PC-3 (cell line): ENCODE results near the gene DLG2. TPM values are rescaled to one million over a fixed set of nuclear protein-coding genes. Genes with fewer than 3 reads are reported as not detected.

Experiments
- ATAC-seq: fragments of 200-7000 bp; cut with Tn5 transposase; 2 replicates; pipeline ENCODE4 v1.9.1; 2020; ENCODE audit warnings: mild to moderate bottlenecking, moderate library complexity
- BruUV-seq: library from RNA; stranded (reverse); fragments of 400-500 nt; replicated peaks from 2 replicates; lab custom pipeline; 2021; lab: Mats Ljungman, UMichigan
- CTCF ChIA-PET: fragments of 300-600 bp; sonication (Branson Sonifier 250); formaldehyde crosslinking; loops from one replicate; lab custom pipeline; 2022; ENCODE audit warnings: antibody characterized with exemption; lab: Charles Lee
- POLR2A ChIA-PET: fragments of 300-600 bp; sonication (Branson Sonifier 250); formaldehyde crosslinking; loops from one replicate; lab custom pipeline; 2022; ENCODE audit warnings: antibody characterized with exemption; ENCODE audit not compliant: unreplicated experiment; lab: Charles Lee
- DNase-seq: peaks from one replicate; pipeline ENCODE4 v3.0.0-alpha.2; 2015
- H2AFZ ChIP-seq: fragments of 300-600 bp; sonication (generic); 2 replicates; pipeline ENCODE4 v1.6.0; 2016; ENCODE audit warnings: antibody characterized with exemption, low read length
- H3F3A ChIP-seq: fragments of 300-600 bp; sonication (generic); one replicate; pipeline ENCODE4 v1.6.0; 2017; ENCODE audit warnings: antibody characterized with exemption, low read length, control low read depth, mild to moderate bottlenecking; ENCODE audit not compliant: unreplicated experiment
- H3K27ac ChIP-seq: fragments of 300-600 bp; sonication (generic); 2 replicates; pipeline ENCODE4 v1.5.1; 2016; ENCODE audit warnings: mild to moderate bottlenecking, low read length
- H3K27me3 ChIP-seq: fragments of 300-600 bp; sonication (generic); 2 replicates; pipeline ENCODE4 v1.6.1; 2016; ENCODE audit warnings: low read length, mixed read lengths
- H3K36me3 ChIP-seq: fragments of 300-600 bp; sonication (generic); 2 replicates; pipeline ENCODE4 v1.6.1; 2016; ENCODE audit warnings: low read depth, mixed run types, low read length, mixed read lengths
- H3K4me1 ChIP-seq: fragments of 300-600 bp; sonication (generic); 2 replicates; pipeline ENCODE4 v1.5.1; 2016; ENCODE audit warnings: low read length; ENCODE audit not compliant: insufficient read depth
- H3K4me2 ChIP-seq: fragments of 300-600 bp; sonication (generic); 2 replicates; pipeline ENCODE4 v1.6.0; 2016; ENCODE audit warnings: low read length
- H3K4me3 ChIP-seq: fragments of 300-600 bp; sonication (generic); 2 replicates; pipeline ENCODE4 v1.5.1; 2016; ENCODE audit warnings: mild to moderate bottlenecking, low read length, mixed read lengths
- H3K79me2 ChIP-seq: fragments of 300-600 bp; sonication (generic); 2 replicates; pipeline ENCODE4 v1.6.1; 2017; ENCODE audit warnings: low read length, mixed read lengths
- H3K9ac ChIP-seq: fragments of 300-600 bp; sonication (generic); 2 replicates; pipeline ENCODE4 v1.6.0; 2016; ENCODE audit warnings: mild to moderate bottlenecking, low read length
- H3K9me2 ChIP-seq: fragments of 300-600 bp; sonication (generic); replicated peaks from 2 replicates; pipeline ENCODE4 v1.6.1; 2016; ENCODE audit warnings: mixed run types, low read length, mixed read lengths
- H3K9me3 ChIP-seq: fragments of 300-600 bp; sonication (generic); 2 replicates; pipeline ENCODE4 v1.6.1; 2016; ENCODE audit warnings: low read length, mixed read lengths
- H4K20me1 ChIP-seq: fragments of 300-600 bp; sonication (generic); 2 replicates; pipeline ENCODE4 v1.6.1; 2016; ENCODE audit warnings: low read length, mixed read lengths
- EZH2 ChIP-seq: fragments of 300-600 bp; sonication (generic); IDR thresholded peaks from one replicate; pipeline ENCODE4 v1.6.1; 2017; ENCODE audit warnings: antibody characterized with exemption, mild to moderate bottlenecking, low read length; ENCODE audit not compliant: unreplicated experiment
- EZH2phosphoT487 ChIP-seq: fragments of 300-600 bp; sonication (generic); IDR thresholded peaks from 2 replicates; pipeline ENCODE4 v1.6.1; 2018; ENCODE audit warnings: mild to moderate bottlenecking, antibody characterized with exemption, low read length, borderline replicate concordance
- intact Hi-C: fragments of 100-400 bp; cut with micrococcal nuclease; formaldehyde crosslinking; loops from 2 replicates; pipeline ENCODE4 v1.9.0; 2023
- total RNA-seq: library from RNA; depleted of rRNA; stranded (reverse); fragments of >200 nt; gene quantifications from 2 replicates; pipeline ENCODE4 v1.2.3, GENCODE V29; 2014
- TF ChIP-seq, protein P1 (sequence below): fragments of 300-600 bp; sonication (generic); conservative IDR thresholded peaks from 2 replicates; pipeline ENCODE4 v1.5.1; 2017; ENCODE audit warnings: antibody characterized with exemption, low read depth, mild to moderate bottlenecking, low read length

The DLG2 gene
- total RNA-seq, 1 experiment from 2014 or later = 0.58 TPM

DNA sequence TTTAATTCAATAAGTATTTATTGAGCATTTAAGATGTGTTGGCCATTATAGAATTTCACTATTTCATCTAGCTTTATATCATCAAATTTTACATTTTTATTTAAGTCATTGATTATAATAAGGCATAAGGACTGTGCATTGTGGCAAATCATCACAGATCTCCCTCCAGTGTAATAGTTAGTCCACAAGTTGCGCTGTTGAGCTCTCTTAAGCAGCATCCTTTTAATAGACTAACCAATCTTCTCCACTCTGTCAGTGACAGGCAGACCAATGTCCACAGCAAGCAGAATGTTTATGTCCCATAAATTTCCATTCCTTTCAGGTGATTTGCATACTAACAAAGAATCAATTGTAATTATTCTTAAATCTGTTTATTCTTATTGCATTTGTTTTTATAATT, 1745.7 kb downstream of the DLG2 start:
- H3K4me1 ChIP-seq = no peaks in the 10 kb centered on the region
- BruUV-seq = no TSS peak
- H3K9me3 ChIP-seq = no peaks in the 10 kb centered on the region; the same call in 1 of the 2 replicates
- H3K36me3 ChIP-seq = no peaks in the 10 kb centered on the region
- intact Hi-C loops = no loop called here
- no peak overlapping the region for H3K27ac ChIP-seq
- H3K27me3 ChIP-seq = no peaks in the 10 kb centered on the region
- ChIA-PET CTCF (interaction anchor here (0.7 kb wide), 1 partner anchor 52 kb away, joined by 4 read pairs; no protein-coding TSS in a partner anchor), POLR2A (no interaction called here)
- H3K79me2 ChIP-seq = no peaks in the 10 kb centered on the region
- H3K9me2 ChIP-seq = no peaks in the 10 kb centered on the region
- H4K20me1 ChIP-seq = no peaks in the 10 kb centered on the region
- DNase-seq = peak; percentile 4
- H3K4me2 ChIP-seq = no peak overlapping the region
- no peak for ATAC-seq
- no peak overlapping the region for H2AFZ ChIP-seq
- H3K4me3 ChIP-seq = no peak overlapping the region
- TF ChIP-seq EZH2 (no peak), EZH2phosphoT487 (no peak)
- TF ChIP-seq, protein P1, sequence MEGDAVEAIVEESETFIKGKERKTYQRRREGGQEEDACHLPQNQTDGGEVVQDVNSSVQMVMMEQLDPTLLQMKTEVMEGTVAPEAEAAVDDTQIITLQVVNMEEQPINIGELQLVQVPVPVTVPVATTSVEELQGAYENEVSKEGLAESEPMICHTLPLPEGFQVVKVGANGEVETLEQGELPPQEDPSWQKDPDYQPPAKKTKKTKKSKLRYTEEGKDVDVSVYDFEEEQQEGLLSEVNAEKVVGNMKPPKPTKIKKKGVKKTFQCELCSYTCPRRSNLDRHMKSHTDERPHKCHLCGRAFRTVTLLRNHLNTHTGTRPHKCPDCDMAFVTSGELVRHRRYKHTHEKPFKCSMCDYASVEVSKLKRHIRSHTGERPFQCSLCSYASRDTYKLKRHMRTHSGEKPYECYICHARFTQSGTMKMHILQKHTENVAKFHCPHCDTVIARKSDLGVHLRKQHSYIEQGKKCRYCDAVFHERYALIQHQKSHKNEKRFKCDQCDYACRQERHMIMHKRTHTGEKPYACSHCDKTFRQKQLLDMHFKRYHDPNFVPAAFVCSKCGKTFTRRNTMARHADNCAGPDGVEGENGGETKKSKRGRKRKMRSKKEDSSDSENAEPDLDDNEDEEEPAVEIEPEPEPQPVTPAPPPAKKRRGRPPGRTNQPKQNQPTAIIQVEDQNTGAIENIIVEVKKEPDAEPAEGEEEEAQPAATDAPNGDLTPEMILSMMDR = no peak
- H3F3A ChIP-seq = no peaks in the 10 kb centered on the region
- H3K9ac ChIP-seq = no peak overlapping the region

DNA sequence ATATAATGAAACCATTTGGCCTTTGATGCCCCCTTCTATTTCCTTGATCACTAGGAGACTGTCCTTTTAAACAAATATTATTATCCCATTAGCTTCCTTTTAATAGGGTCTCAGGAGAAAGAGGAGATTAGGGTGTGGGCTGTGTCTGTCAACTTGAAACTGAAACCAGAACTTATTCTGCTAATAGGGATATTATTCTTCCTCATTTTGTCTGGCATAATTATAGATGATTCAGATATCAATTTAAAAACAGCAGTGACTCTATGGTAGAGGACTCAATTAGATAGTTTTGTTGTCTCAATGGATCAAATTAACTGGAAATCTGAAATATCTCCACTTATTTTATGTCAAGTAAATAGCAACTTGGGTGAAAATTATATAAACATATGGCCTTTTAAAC, 1756.1 kb downstream of the DLG2 start:
- ChIA-PET POLR2A (no interaction called here), CTCF (no interaction called here)
- no peaks in the 10 kb centered on the region for H3K36me3 ChIP-seq
- BruUV-seq = no TSS peak
- no peak for TF ChIP-seq EZH2phosphoT487
- TF ChIP-seq, protein P1 = no peak
- no peak for TF ChIP-seq EZH2
- H3K4me2 ChIP-seq = no peak overlapping the region
- ATAC-seq (no peak), DNase-seq (no peak)
- no peaks in the 10 kb centered on the region for H3K9me3 ChIP-seq
- no peaks in the 10 kb centered on the region for H3F3A ChIP-seq
- no peak overlapping the region for H3K4me3 ChIP-seq
- H3K9me2 ChIP-seq = no peaks in the 10 kb centered on the region
- H4K20me1 ChIP-seq = no peaks in the 10 kb centered on the region
- H3K4me1 ChIP-seq = no peaks in the 10 kb centered on the region
- intact Hi-C loops = no loop called here
- no peaks in the 10 kb centered on the region for H3K27me3 ChIP-seq
- no peak overlapping the region for H3K9ac ChIP-seq
- H2AFZ ChIP-seq = no peak overlapping the region
- H3K79me2 ChIP-seq = no peaks in the 10 kb centered on the region
- H3K27ac ChIP-seq = no peak overlapping the region

DNA sequence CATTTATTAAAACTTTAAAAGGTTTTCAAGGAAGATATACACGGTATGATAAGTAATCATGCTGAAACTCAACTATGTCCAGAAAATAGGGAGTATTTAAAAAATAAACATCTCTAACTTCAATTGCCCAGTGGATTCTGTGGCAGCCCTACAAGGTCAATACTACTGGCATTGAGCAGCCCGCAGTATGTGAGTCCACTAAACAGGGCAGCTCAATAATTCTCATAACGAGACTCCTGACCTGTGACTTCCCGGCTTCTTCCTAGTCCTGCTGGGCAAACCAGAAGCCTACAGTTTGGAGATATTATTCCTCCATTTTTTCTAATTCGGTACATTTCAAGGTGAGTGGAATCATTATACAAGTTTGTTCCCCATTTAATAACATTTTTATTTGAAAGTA, 1760.5 kb downstream of the DLG2 start:
- Histone ChIP-seq H2AFZ (no peak overlapping the region), H3K27me3 (no peaks in the 10 kb centered on the region), H3K79me2 (no peaks in the 10 kb centered on the region), H3K27ac (no peak overlapping the region), H3K4me1 (no peaks in the 10 kb centered on the region), H4K20me1 (no peaks in the 10 kb centered on the region), H3K9ac (no peak overlapping the region), H3K4me3 (no peak overlapping the region), H3K4me2 (no peak overlapping the region), H3K36me3 (no peaks in the 10 kb centered on the region), H3K9me2 (no peaks in the 10 kb centered on the region), H3K9me3 (no peaks in the 10 kb centered on the region), H3F3A (no peaks in the 10 kb centered on the region)
- TF ChIP-seq, protein P1 = no peak
- TF ChIP-seq EZH2 = no peak
- no peak for TF ChIP-seq EZH2phosphoT487
- no peak for ATAC-seq
- DNase-seq = no peak
- ChIA-PET POLR2A (no interaction called here), CTCF (no interaction called here)
- no TSS peak for BruUV-seq
- intact Hi-C loops = no loop called here
